GM12891 (cell line): ENCODE data around the gene NUDT2.

Experiments
- POU2F2 ChIP-seq: IDR thresholded peaks from 2 replicates; pipeline ENCODE4 v1.6.1; 2011; ENCODE audit warnings: low read depth, mild to moderate bottlenecking, control low read depth, low read length, moderate library complexity
- TAF1 ChIP-seq: IDR thresholded peaks from 2 replicates; pipeline ENCODE4 v1.6.1; 2011; ENCODE audit warnings: low read depth, low read length, control low read depth

DNA sequence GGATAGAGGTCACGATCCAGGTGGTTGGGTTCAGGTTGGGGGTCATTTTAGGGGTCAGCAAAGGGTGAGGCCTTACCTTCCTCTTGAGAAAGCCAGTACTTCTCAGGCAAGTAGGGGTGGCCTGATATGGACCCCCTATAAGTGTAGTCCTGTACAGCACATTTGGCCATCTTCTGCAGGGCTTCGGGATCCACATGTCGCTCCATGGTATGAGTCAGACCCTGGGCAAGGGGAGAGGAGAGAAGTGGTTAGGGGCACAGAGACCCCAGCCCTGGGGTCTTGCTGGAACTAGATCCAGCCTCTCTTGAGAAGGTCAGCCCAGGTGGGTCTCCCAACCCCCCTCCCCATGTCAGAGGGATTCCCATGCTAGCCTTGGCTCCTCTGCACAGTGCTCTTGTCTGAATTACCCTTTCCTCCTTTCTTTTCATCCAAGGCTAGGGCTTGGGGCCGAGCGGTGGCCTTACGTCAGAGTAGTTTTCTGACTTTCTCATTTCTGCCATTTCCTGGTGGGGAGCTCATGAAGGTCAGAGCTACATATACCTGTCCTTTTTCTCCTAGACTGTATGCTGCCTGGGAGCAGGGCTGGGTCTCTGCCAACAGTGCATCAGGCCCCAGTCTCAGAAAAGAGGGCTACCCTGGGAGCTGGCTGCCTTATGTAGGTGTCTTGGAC is 56.3 kb downstream of the NUDT2 start:
- no peak for TF ChIP-seq TAF1
- TF ChIP-seq POU2F2, result no peak
